Thymus (tissue), 11 donors: ENCODE measurements around the gene SUSD3. TPM values are rescaled to one million over a fixed set of nuclear protein-coding genes. Genes with fewer than 3 reads are reported as not detected.

Source experiments
- DNase-seq, 9 donors: peaks; one replicate each; pipeline ENCODE4 v3.0.0-alpha.2; 2013; ENCODE audit warnings: low spot score in 9 of 9, low read depth in 6 of 9, missing footprints in 1 of 9
- H3K27ac ChIP-seq, 2 donors: one replicate each; pipeline ENCODE4 v1.5.1; 2013; ENCODE audit warnings: control low read depth in 1 of 2, low read depth in 1 of 2, low read length in 1 of 2, mild to moderate bottlenecking in 1 of 2, moderate library complexity in 1 of 2
- H3K27me3 ChIP-seq, 2 donors: one replicate each; pipeline ENCODE4 v1.5.1; 2013; ENCODE audit warnings: low read length in 1 of 2; ENCODE audit not compliant: control insufficient read depth in 2 of 2, insufficient read depth in 1 of 2
- H3K36me3 ChIP-seq, 2 donors: one replicate each; pipeline ENCODE4 v1.5.1; 2013; ENCODE audit warnings: low read length in 1 of 2, mild to moderate bottlenecking in 1 of 2, moderate library complexity in 1 of 2; ENCODE audit not compliant: control insufficient read depth in 2 of 2, insufficient read depth in 2 of 2
- H3K4me1 ChIP-seq, 2 donors: one replicate each; pipeline ENCODE4 v1.5.1; 2013; ENCODE audit warnings: low read length in 2 of 2; ENCODE audit not compliant: control insufficient read depth in 2 of 2, insufficient read depth in 2 of 2
- H3K4me3 ChIP-seq, 2 donors: one replicate each; pipeline ENCODE4 v1.5.1; 2013; ENCODE audit warnings: low read length in 2 of 2, control low read depth in 1 of 2, mild to moderate bottlenecking in 1 of 2
- H3K9me3 ChIP-seq, 2 donors: one replicate each; pipeline ENCODE4 v1.5.1; 2013; ENCODE audit warnings: low read length in 1 of 2, mild to moderate bottlenecking in 1 of 2; ENCODE audit not compliant: control insufficient read depth in 2 of 2, insufficient read depth in 1 of 2
- WGBS: extraction: QIAGEN DNeasy Blood & Tissue Kit; methylation state at CpG from one replicate; pipeline ENCODE4 v1.1.7; 2013; 5-methylcytosine and 5-hydroxymethylcytosine counted together
- polyA plus RNA-seq: library from polyadenylated mRNA; stranded (reverse); fragments of 200-250 nt; gene quantifications from one replicate; pipeline ENCODE4 v1.2.3, GENCODE V29; 2013
- total RNA-seq: library from RNA; stranded (reverse); fragments of 120-200 nt; gene quantifications from one replicate; pipeline ENCODE4 v1.2.4, GENCODE V29; 2013
- donor health status: healthy.

The SUSD3 gene
- total and polyA plus RNA-seq, 2 donors = 31.0 to 43.8 TPM

GRCh38 chr9:93025736-93026135 lies 32.8 kb upstream of the SUSD3 start:
- WGBS = 96% methylated on average over 8 of the region's 8 CpGs
- no peak for DNase-seq
- no peaks in the 10 kb centered on the region for H3K9me3 ChIP-seq
- H3K36me3 ChIP-seq = peaks cover 72 to 80% of the 10 kb centered on the region in 2 donors
- H3K4me3 ChIP-seq = no peak overlapping the region
- peaks cover 18 to 49% of the 10 kb centered on the region in 2 donors for H3K4me1 ChIP-seq
- H3K27me3 ChIP-seq = no peaks in the 10 kb centered on the region
- H3K27ac ChIP-seq = no peak overlapping the region

- peaks cover 72 to 80% of the 10 kb centered on the region in 2 donors for H3K36me3 ChIP-seq
- no peaks in the 10 kb centered on the region for H3K27me3 ChIP-seq
- 97% methylated on average over 7 of the region's 7 CpGs for WGBS
- no peaks in the 10 kb centered on the region for H3K9me3 ChIP-seq
- no peak for DNase-seq
- H3K4me1 ChIP-seq = peaks cover 18 to 53% of the 10 kb centered on the region in 2 donors
- peak overlapping the region in 1 of 2 donors; percentile 71 for H3K27ac ChIP-seq
- H3K4me3 ChIP-seq = no peak overlapping the region
These were observed 31.9 kb upstream of the SUSD3 start for GRCh38 chr9:93026640-93027039.

GRCh38 chr9:93027750-93028149 lies 30.8 kb upstream of the SUSD3 start:
- H3K9me3 ChIP-seq = no peaks in the 10 kb centered on the region
- H3K36me3 ChIP-seq = peaks cover 72 to 80% of the 10 kb centered on the region in 2 donors
- H3K27me3 ChIP-seq = no peaks in the 10 kb centered on the region
- peaks cover 18 to 59% of the 10 kb centered on the region in 2 donors for H3K4me1 ChIP-seq
- DNase-seq = no peak
- 97% methylated on average over 10 of the region's 10 CpGs for WGBS
- H3K4me3 ChIP-seq = no peak overlapping the region
- peak overlapping the region; percentile 68 to 71 for H3K27ac ChIP-seq

GRCh38 chr9:93028448-93029006 lies 30.0 kb upstream of the SUSD3 start:
- H3K27me3 ChIP-seq = no peaks in the 10 kb centered on the region
- H3K4me3 ChIP-seq = peak overlapping the region in 1 of 2 donors; percentile 17
- DNase-seq = peak; percentile 34 to 88 (median 54)
- no peaks in the 10 kb centered on the region for H3K9me3 ChIP-seq
- H3K4me1 ChIP-seq = peaks cover 18 to 61% of the 10 kb centered on the region in 2 donors
- peak overlapping the region; percentile 68 to 71 for H3K27ac ChIP-seq
- peaks cover 70 to 81% of the 10 kb centered on the region in 2 donors for H3K36me3 ChIP-seq
- 1% methylated on average over 6 of the region's 6 CpGs for WGBS

GRCh38 chr9:93030642-93031628 lies 27.6 kb upstream of the SUSD3 start:
- H3K4me1 ChIP-seq = peaks cover 18 to 48% of the 10 kb centered on the region in 2 donors
- H3K27me3 ChIP-seq = no peaks in the 10 kb centered on the region
- H3K9me3 ChIP-seq = no peaks in the 10 kb centered on the region
- no peak for DNase-seq
- peaks cover 71 to 85% of the 10 kb centered on the region in 2 donors for H3K36me3 ChIP-seq
- H3K27ac ChIP-seq = no peak overlapping the region
- 96% methylated on average over 9 of the region's 9 CpGs for WGBS
- no peak overlapping the region for H3K4me3 ChIP-seq

GRCh38 chr9:93031629-93032430 lies 26.7 kb upstream of the SUSD3 start:
- Histone ChIP-seq H3K4me3 (no peak overlapping the region), H3K4me1 (peaks cover 17 to 41% of the 10 kb centered on the region in 2 donors), H3K36me3 (peaks cover 71 to 84% of the 10 kb centered on the region in 2 donors), H3K9me3 (no peaks in the 10 kb centered on the region), H3K27ac (no peak overlapping the region), H3K27me3 (no peaks in the 10 kb centered on the region)
- 92% methylated on average over 10 of the region's 10 CpGs for WGBS
- no peak for DNase-seq

- Histone ChIP-seq H3K9me3 (no peaks in the 10 kb centered on the region), H3K27ac (peak overlapping the region in 1 of 2 donors; percentile 37), H3K4me1 (peaks cover 10 to 36% of the 10 kb centered on the region in 2 donors)
These were observed 26.0 kb upstream of the SUSD3 start for GRCh38 chr9:93032545-93032944.

GRCh38 chr9:93033531-93033930 lies 25.0 kb upstream of the SUSD3 start:
- 57% methylated on average over 6 of the region's 6 CpGs for WGBS
- no peak overlapping the region for H3K4me3 ChIP-seq
- H3K4me1 ChIP-seq = peaks cover 2 to 33% of the 10 kb centered on the region in 2 donors
- DNase-seq = no peak
- H3K36me3 ChIP-seq = peaks cover 71 to 84% of the 10 kb centered on the region in 2 donors
- H3K27me3 ChIP-seq = no peaks in the 10 kb centered on the region
- no peak overlapping the region for H3K27ac ChIP-seq
- no peaks in the 10 kb centered on the region for H3K9me3 ChIP-seq

More at GRCh38 chr9:93032545-93032944, 26.0 kb upstream of the SUSD3 start:
- Histone ChIP-seq H3K27me3 (no peaks in the 10 kb centered on the region), H3K36me3 (peaks cover 71 to 85% of the 10 kb centered on the region in 2 donors), H3K4me3 (no peak overlapping the region)
- 97% methylated on average over 12 of the region's 12 CpGs for WGBS
- DNase-seq = no peak
